T-helper 2 cell treated with Interferon-gamma antibody and Interleukin-4, amounts not matched to agents 100 ng/mL and 5 ng/mL, for 36 hours (primary cell): ENCODE data around the gene FGFRL1. TPM values are rescaled to one million over a fixed set of nuclear protein-coding genes. Genes with fewer than 3 reads are reported as not detected.
"Not testable (repeated sequence)": the region's sequence is repeated elsewhere in the genome, so short reads cannot be mapped to it uniquely, and the experiment has no call there.

ENCODE experiments used
- intact Hi-C: fragments of 100-400 bp; cut with micrococcal nuclease; formaldehyde crosslinking; loops from one replicate; pipeline ENCODE4 v1.15.1; 2023
- total RNA-seq: library from RNA; stranded (reverse); gene quantifications from 2 replicates; pipeline ENCODE4 v1.2.3, GENCODE V29; 2022

The FGFRL1 gene
- total RNA-seq, 1 donor from 2014 or later, result 16.1 TPM

GRCh38 chr4:1048773-1049590 is 37.6 kb downstream of the FGFRL1 start:
- intact Hi-C loops, result no loop called here

GRCh38 chr4:1049591-1049905 is 38.1 kb downstream of the FGFRL1 start:
- intact Hi-C loops, result no loop called here

GRCh38 chr4:1050486-1051213 is 39.2 kb downstream of the FGFRL1 start:
- intact Hi-C loops, result no loop called here

GRCh38 chr4:1051472-1051871 is 40.0 kb downstream of the FGFRL1 start:
- intact Hi-C loops, result no loop called here

GRCh38 chr4:1052231-1052671 is 40.8 kb downstream of the FGFRL1 start:
- intact Hi-C loops, result no loop called here

GRCh38 chr4:1053080-1053661 is 41.7 kb downstream of the FGFRL1 start:
- intact Hi-C loops, result no loop called here

- intact Hi-C loops, result not testable (repeated sequence)
These were observed 42.5 kb downstream of the FGFRL1 start for GRCh38 chr4:1053891-1054290.

GRCh38 chr4:1054696-1055242 is 43.3 kb downstream of the FGFRL1 start:
- intact Hi-C loops, result loop anchor here (5.0 kb wide), 1 partner anchor 122 kb away; the partner anchor contains the start of genes GAK and TMEM175

- intact Hi-C loops, result loop anchor here (5.0 kb wide), 1 partner anchor 123 kb away; the partner anchor contains the start of genes GAK and TMEM175
These were observed 43.8 kb downstream of the FGFRL1 start for GRCh38 chr4:1055243-1055701.

- intact Hi-C loops, result loop anchor here (5.0 kb wide), 1 partner anchor 124 kb away; the partner anchor contains the start of genes GAK and TMEM175
These were observed 44.5 kb downstream of the FGFRL1 start for GRCh38 chr4:1055721-1056590.

GRCh38 chr4:1056671-1057402 is 45.4 kb downstream of the FGFRL1 start:
- intact Hi-C loops, result loop anchor here (5.0 kb wide), 1 partner anchor 125 kb away; the partner anchor contains the start of genes GAK and TMEM175

GRCh38 chr4:1057403-1057745 is 45.9 kb downstream of the FGFRL1 start:
- intact Hi-C loops, result loop anchor here (5.0 kb wide), 1 partner anchor 125 kb away; the partner anchor contains the start of genes GAK and TMEM175

- intact Hi-C loops, result loop anchor here (5.0 kb wide), 1 partner anchor 126 kb away; the partner anchor contains the start of genes GAK and TMEM175
These were observed 47.0 kb downstream of the FGFRL1 start for GRCh38 chr4:1058198-1058996.

- intact Hi-C loops, result loop anchor here (5.0 kb wide), 1 partner anchor 127 kb away; the partner anchor contains the start of genes GAK and TMEM175
These were observed 47.7 kb downstream of the FGFRL1 start for GRCh38 chr4:1058997-1059665.

- intact Hi-C loops, result no loop called here
These were observed 48.7 kb downstream of the FGFRL1 start for GRCh38 chr4:1060121-1060520.

GRCh38 chr4:1060621-1061020 is 49.2 kb downstream of the FGFRL1 start:
- intact Hi-C loops, result no loop called here

- intact Hi-C loops, result no loop called here
These were observed 49.8 kb downstream of the FGFRL1 start for GRCh38 chr4:1061056-1061700.

GRCh38 chr4:1061760-1062159 is 50.3 kb downstream of the FGFRL1 start:
- intact Hi-C loops, result no loop called here
